SK-N-SH (cell line): ENCODE measurements around the gene ITSN1.

ENCODE experiments used
- CTCF ChIP-seq: fragments of 200-600 bp; sonication (generic); IDR thresholded peaks from 2 replicates; pipeline ENCODE4 v1.6.1; 2017; ENCODE audit warnings: antibody characterized with exemption, mild to moderate bottlenecking, moderate library complexity
- EP300 ChIP-seq, 2 experiments: IDR thresholded peaks; 2 replicates each; pipeline versions ENCODE4 v1.4.0 to v1.6.1; 2012; ENCODE audit warnings: borderline replicate concordance in 1 of 2, low read depth in 1 of 2, low read length in 1 of 2
- EZH2phosphoT487 ChIP-seq: fragments of 200-600 bp; sonication (generic); IDR thresholded peaks from 2 replicates; pipeline ENCODE4 v1.6.1; 2017; ENCODE audit warnings: low read depth, mixed run types, mild to moderate bottlenecking, antibody characterized with exemption, moderate library complexity, borderline replicate concordance
- GATA2 ChIP-seq: sonication (generic); formaldehyde crosslinking; IDR thresholded peaks from 2 replicates; pipeline ENCODE4 v1.5.0; 2020; ENCODE audit warnings: mild to moderate bottlenecking, missing genetic modification reagents
- MEF2A ChIP-seq: IDR thresholded peaks from 2 replicates; pipeline ENCODE4 v1.4.0; 2012; ENCODE audit warnings: low read depth, borderline replicate concordance
- NFIC ChIP-seq: IDR thresholded peaks from 2 replicates; pipeline ENCODE4 v1.4.0; 2012; ENCODE audit warnings: borderline replicate concordance
- POLR2AphosphoS5 ChIP-seq: IDR thresholded peaks from 2 replicates; pipeline ENCODE4 v1.6.1; 2012; ENCODE audit warnings: low read depth, low read length
- RCOR1 ChIP-seq: fragments of 150-350 bp; IDR thresholded peaks from 2 replicates; pipeline ENCODE4 v1.6.1; 2017; ENCODE audit warnings: antibody characterized with exemption, low read length
- SMC3 ChIP-seq: IDR thresholded peaks from 2 replicates; pipeline ENCODE4 v1.6.1; 2012; ENCODE audit warnings: low read depth, low read length, improper control_type of control experiment
- TEAD4 ChIP-seq: IDR thresholded peaks from 2 replicates; pipeline ENCODE4 v1.4.0; 2012; ENCODE audit warnings: mild to moderate bottlenecking, borderline replicate concordance; ENCODE audit not compliant: insufficient read depth
- YY1 ChIP-seq: IDR thresholded peaks from 2 replicates; pipeline ENCODE4 v1.4.0; 2012; ENCODE audit warnings: low read depth, mild to moderate bottlenecking
- TF ChIP-seq, protein P1 (sequence below): IDR thresholded peaks from 2 replicates; pipeline ENCODE4 v1.6.1; 2012; ENCODE audit warnings: mild to moderate bottlenecking, low read depth, low read length, moderate library complexity
- TF ChIP-seq, protein P2 (sequence below): IDR thresholded peaks from 2 replicates; pipeline ENCODE4 v1.4.0; 2012; ENCODE audit warnings: low read depth
- TF ChIP-seq, protein P3 (sequence below): fragments of 150-350 bp; IDR thresholded peaks from 2 replicates; pipeline ENCODE4 v1.6.1; 2016; ENCODE audit warnings: mild to moderate bottlenecking, low read depth, low read length

GRCh38 chr21:33817138-33817537 is 174.8 kb downstream of the ITSN1 start:
- TF ChIP-seq CTCF (no peak), YY1 (no peak), NFIC (no peak), TEAD4 (no peak), GATA2 (CRISPR knock-in tag) (no peak), EP300 (IDR thresholded peaks at IDR 0.05; ENCODE audit: borderline replicate concordance in 1 of 2, low read depth in 1 of 2, low read length in 1 of 2) (no peak), POLR2AphosphoS5 (no peak), SMC3 (no peak), MEF2A (no peak), RCOR1 (no peak), EZH2phosphoT487 (no peak)
- TF ChIP-seq, protein P1, sequence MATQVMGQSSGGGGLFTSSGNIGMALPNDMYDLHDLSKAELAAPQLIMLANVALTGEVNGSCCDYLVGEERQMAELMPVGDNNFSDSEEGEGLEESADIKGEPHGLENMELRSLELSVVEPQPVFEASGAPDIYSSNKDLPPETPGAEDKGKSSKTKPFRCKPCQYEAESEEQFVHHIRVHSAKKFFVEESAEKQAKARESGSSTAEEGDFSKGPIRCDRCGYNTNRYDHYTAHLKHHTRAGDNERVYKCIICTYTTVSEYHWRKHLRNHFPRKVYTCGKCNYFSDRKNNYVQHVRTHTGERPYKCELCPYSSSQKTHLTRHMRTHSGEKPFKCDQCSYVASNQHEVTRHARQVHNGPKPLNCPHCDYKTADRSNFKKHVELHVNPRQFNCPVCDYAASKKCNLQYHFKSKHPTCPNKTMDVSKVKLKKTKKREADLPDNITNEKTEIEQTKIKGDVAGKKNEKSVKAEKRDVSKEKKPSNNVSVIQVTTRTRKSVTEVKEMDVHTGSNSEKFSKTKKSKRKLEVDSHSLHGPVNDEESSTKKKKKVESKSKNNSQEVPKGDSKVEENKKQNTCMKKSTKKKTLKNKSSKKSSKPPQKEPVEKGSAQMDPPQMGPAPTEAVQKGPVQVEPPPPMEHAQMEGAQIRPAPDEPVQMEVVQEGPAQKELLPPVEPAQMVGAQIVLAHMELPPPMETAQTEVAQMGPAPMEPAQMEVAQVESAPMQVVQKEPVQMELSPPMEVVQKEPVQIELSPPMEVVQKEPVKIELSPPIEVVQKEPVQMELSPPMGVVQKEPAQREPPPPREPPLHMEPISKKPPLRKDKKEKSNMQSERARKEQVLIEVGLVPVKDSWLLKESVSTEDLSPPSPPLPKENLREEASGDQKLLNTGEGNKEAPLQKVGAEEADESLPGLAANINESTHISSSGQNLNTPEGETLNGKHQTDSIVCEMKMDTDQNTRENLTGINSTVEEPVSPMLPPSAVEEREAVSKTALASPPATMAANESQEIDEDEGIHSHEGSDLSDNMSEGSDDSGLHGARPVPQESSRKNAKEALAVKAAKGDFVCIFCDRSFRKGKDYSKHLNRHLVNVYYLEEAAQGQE: no peak
- TF ChIP-seq, protein P2, sequence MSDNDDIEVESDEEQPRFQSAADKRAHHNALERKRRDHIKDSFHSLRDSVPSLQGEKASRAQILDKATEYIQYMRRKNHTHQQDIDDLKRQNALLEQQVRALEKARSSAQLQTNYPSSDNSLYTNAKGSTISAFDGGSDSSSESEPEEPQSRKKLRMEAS: no peak
- TF ChIP-seq, protein P3, sequence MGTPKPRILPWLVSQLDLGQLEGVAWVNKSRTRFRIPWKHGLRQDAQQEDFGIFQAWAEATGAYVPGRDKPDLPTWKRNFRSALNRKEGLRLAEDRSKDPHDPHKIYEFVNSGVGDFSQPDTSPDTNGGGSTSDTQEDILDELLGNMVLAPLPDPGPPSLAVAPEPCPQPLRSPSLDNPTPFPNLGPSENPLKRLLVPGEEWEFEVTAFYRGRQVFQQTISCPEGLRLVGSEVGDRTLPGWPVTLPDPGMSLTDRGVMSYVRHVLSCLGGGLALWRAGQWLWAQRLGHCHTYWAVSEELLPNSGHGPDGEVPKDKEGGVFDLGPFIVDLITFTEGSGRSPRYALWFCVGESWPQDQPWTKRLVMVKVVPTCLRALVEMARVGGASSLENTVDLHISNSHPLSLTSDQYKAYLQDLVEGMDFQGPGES: no peak
